K562 (cell line): ENCODE results near the gene PTPRM. TPM values are rescaled to one million over a fixed set of nuclear protein-coding genes. Genes with fewer than 3 reads are reported as not detected.

ENCODE experiments used
- ATAC-seq: fragments of 200-7000 bp; cut with Tn5 transposase; 3 replicates; pipeline ENCODE4 v1.9.1; 2020; ENCODE audit warnings: moderate library complexity
- BruUV-seq: library from RNA; stranded (reverse); fragments of 400-500 nt; replicated peaks from 2 replicates; lab custom pipeline; 2021; lab: Mats Ljungman, UMichigan
- CTCF ChIA-PET: fragments of 300-600 bp; formaldehyde crosslinking; extraction: SDS; loops from one replicate; lab custom pipeline; 2021; ENCODE audit warnings: low intra/inter-chr PET ratio; lab: Yijun Ruan, JAX
- POLR2A ChIA-PET: fragments of 300-600, 350-650 bp; sonication (Branson Sonifier 250); formaldehyde crosslinking; extraction: SDS; loops from one replicate; lab custom pipeline; 2021; ENCODE audit warnings: antibody characterized with exemption, inconsistent platforms; lab: Yijun Ruan, JAX
- DNase-seq, 4 experiments: peaks; one replicate each; pipeline versions ENCODE4 v3.0.0 to v3.0.0-alpha.2; 2011 to 2018; ENCODE audit warnings: low spot score in 3 of 4, mixed read lengths in 3 of 4; ENCODE audit errors: extremely low read depth in 1 of 4
- FAIRE-seq: peaks from 2 replicates; lab custom pipeline; 2011; peaks lifted over from hg19 to GRCh38; lab: Jason Lieb, UNC
- H2AFZ ChIP-seq: 2 replicates; pipeline ENCODE4 v1.6.0; 2011; ENCODE audit warnings: low read depth, low read length, control low read depth, inconsistent platforms
- H3K27ac ChIP-seq: fragments of 200-600 bp; 3 replicates; pipeline ENCODE4 v1.8.0; 2011; ENCODE audit warnings: low read depth, mild to moderate bottlenecking, control low read depth, inconsistent platforms, low read length, moderate library complexity, mixed read lengths; ENCODE audit errors: extremely low read depth
- H3K27me3 ChIP-seq, 2 experiments: fragments of 300-600 bp in 1 of 2; 2 replicates in 1 of 2; 3 replicates in 1 of 2; pipeline versions ENCODE4 v1.6.0 to v1.8.0; 2011; ENCODE audit warnings: inconsistent platforms in 2 of 2, low read length in 2 of 2, mild to moderate bottlenecking in 1 of 2, mixed read lengths in 1 of 2, moderate library complexity in 1 of 2; ENCODE audit not compliant: control insufficient read depth in 2 of 2, insufficient read depth in 2 of 2
- H3K36me3 ChIP-seq: fragments of 300-600 bp; 3 replicates; pipeline ENCODE4 v1.8.0; 2011; ENCODE audit warnings: mild to moderate bottlenecking, low read length, inconsistent platforms; ENCODE audit not compliant: control insufficient read depth, insufficient read depth
- H3K4me1 ChIP-seq, 2 experiments: fragments of 200-600 bp in 1 of 2; replicated peaks in 1 of 2; 2 replicates in 1 of 2; 3 replicates in 1 of 2; pipeline versions ENCODE4 v1.5.1 to v1.8.0; 2011; ENCODE audit warnings: inconsistent platforms in 2 of 2, low read length in 2 of 2, mild to moderate bottlenecking in 1 of 2, mixed read lengths in 1 of 2, moderate library complexity in 1 of 2; ENCODE audit not compliant: control insufficient read depth in 2 of 2, insufficient read depth in 2 of 2
- H3K4me2 ChIP-seq: 2 replicates; pipeline ENCODE4 v1.6.1; 2011; ENCODE audit warnings: low read length, control low read depth, inconsistent platforms, mixed read lengths; ENCODE audit not compliant: insufficient read depth
- H3K4me3 ChIP-seq: fragments of 200-600 bp; sonication (generic), shearing (Covaris generic); 2 replicates; pipeline ENCODE4 v1.5.1; 2016; ENCODE audit warnings: control low read depth, inconsistent platforms
- H3K79me2 ChIP-seq: fragments of 200-600 bp; 3 replicates; pipeline ENCODE4 v1.8.0; 2011; ENCODE audit warnings: low read length, inconsistent platforms; ENCODE audit not compliant: control insufficient read depth, insufficient read depth
- H3K9ac ChIP-seq, 2 experiments: 2 replicates each; pipeline versions ENCODE4 v1.6.0 to v1.6.1; 2011; ENCODE audit warnings: low read depth in 2 of 2, low read length in 2 of 2, control low read depth in 1 of 2, inconsistent platforms in 1 of 2, mild to moderate bottlenecking in 1 of 2, mixed read lengths in 1 of 2; ENCODE audit not compliant: insufficient read depth in 1 of 2
- H3K9me1 ChIP-seq: one replicate; pipeline ENCODE4 v1.6.0; 2011; ENCODE audit warnings: inconsistent platforms, mild to moderate bottlenecking, low read length, moderate library complexity; ENCODE audit not compliant: control insufficient read depth, insufficient read depth
- H3K9me3 ChIP-seq: replicated peaks from 2 replicates; pipeline ENCODE4 v1.5.1; 2011; ENCODE audit warnings: low read depth, low read length, inconsistent platforms; ENCODE audit not compliant: control insufficient read depth, insufficient read depth
- H4K20me1 ChIP-seq: replicated peaks from 2 replicates; pipeline ENCODE4 v1.6.1; 2011; ENCODE audit warnings: low read length, inconsistent platforms, mixed read lengths; ENCODE audit not compliant: control insufficient read depth, insufficient read depth
- CXXC5 ChIP-seq: fragments of 250-450 bp; sonication (Bioruptor Pico); IDR thresholded peaks from 2 replicates; pipeline ENCODE4 v1.8.0; 2022; ENCODE audit warnings: inconsistent platforms, mild to moderate bottlenecking, moderate library complexity
- PHF20 ChIP-seq: fragments of 450-650 bp; IDR thresholded peaks from 2 replicates; pipeline ENCODE4 v1.6.1; 2018; ENCODE audit not compliant: partially characterized antibody
- SMARCA5 ChIP-seq: fragments of 450-650 bp; IDR thresholded peaks from 2 replicates; pipeline ENCODE4 v1.6.1; 2016
- WGBS: fragments of 100-300 bp; shearing (Covaris generic); methylation state at CpG from one replicate; pipeline ENCODE4 v1.1.6; 2016; ENCODE audit warnings: low coverage, mixed read lengths; ENCODE audit not compliant: insufficient coverage; ENCODE audit errors: missing lambda C conversion rate; 5-methylcytosine and 5-hydroxymethylcytosine counted together
- in situ Hi-C: fragments of 300-500 bp; cut with MboI; formaldehyde crosslinking; loops from 4 replicates; pipeline ENCODE4 v1.15.0; 2018; ENCODE audit warnings: inconsistent platforms, mixed read lengths
- intact Hi-C: fragments of 100-400 bp; cut with micrococcal nuclease; formaldehyde crosslinking; loops from 2 replicates; pipeline ENCODE4 v1.14.2; 2022
- polyA plus RNA-seq, 8 experiments: library from polyadenylated mRNA; depleted of rRNA in 4 of 8; stranded (reverse) in 5 of 8; unstranded in 3 of 8; fragments of >200 nt; fragmentation: Nextera tagmentation in 2 of 8; fragmentation: Illumina TruSeq in 1 of 8; extraction: Ambion mirVana in 2 of 8; extraction: Trizol in 1 of 8; gene quantifications; 2 replicates each; pipeline versions ENCODE4 v1.2.1 to v1.2.3, GENCODE V29; 2011 to 2014; ENCODE audit warnings: inconsistent platforms in 1 of 8, missing spikeins in 1 of 8
- total RNA-seq, 7 experiments: library from RNA; depleted of rRNA in 6 of 7; stranded (reverse); fragments of >200 nt in 6 of 7; fragmentation: Illumina TruSeq in 2 of 7; extraction: Trizol in 2 of 7; gene quantifications; 2 replicates each; pipeline versions ENCODE4 v1.2.1 to v1.2.3, GENCODE V29; 2011 to 2021; ENCODE audit warnings: low replicate concordance in 1 of 7
- TF ChIP-seq, protein P1 (sequence below): fragments of 450-650 bp; IDR thresholded peaks from 2 replicates; pipeline ENCODE4 v1.6.1; 2017; ENCODE audit warnings: antibody characterized with exemption
- TF ChIP-seq, protein P2 (sequence below): sonication (generic); formaldehyde crosslinking; IDR thresholded peaks from 2 replicates; pipeline ENCODE4 v1.8.0; 2022; ENCODE audit warnings: mild to moderate bottlenecking, missing genetic modification reagents, borderline replicate concordance

The PTPRM gene
- total and polyA plus RNA-seq, 9 of the 15 experiments (the other 6 are each of a cell fraction or from before 2014, with no cell fraction given), result 0.03 to 0.16 (median 0.08) TPM; not detected in 3

DNA sequence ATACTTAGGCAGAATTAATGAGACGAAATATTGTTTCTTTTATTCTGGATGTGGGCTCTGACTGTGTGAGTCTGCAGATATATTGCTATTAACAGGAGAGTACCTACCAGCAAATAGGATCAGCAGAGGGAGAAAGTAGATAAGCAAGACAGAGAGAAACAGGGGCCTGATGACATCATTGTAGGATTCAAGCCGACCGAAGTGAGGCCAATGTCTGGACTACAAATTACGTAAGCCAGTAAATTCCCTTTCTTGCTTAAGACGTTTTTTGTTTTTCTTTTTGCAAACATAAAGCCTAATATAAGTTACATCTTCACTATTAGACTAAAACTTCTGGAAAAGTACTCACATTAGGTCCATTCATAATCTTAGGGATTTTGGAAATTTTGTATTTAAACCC, 21.4 kb upstream of the PTPRM start (continued):
- TF ChIP-seq, protein P1, sequence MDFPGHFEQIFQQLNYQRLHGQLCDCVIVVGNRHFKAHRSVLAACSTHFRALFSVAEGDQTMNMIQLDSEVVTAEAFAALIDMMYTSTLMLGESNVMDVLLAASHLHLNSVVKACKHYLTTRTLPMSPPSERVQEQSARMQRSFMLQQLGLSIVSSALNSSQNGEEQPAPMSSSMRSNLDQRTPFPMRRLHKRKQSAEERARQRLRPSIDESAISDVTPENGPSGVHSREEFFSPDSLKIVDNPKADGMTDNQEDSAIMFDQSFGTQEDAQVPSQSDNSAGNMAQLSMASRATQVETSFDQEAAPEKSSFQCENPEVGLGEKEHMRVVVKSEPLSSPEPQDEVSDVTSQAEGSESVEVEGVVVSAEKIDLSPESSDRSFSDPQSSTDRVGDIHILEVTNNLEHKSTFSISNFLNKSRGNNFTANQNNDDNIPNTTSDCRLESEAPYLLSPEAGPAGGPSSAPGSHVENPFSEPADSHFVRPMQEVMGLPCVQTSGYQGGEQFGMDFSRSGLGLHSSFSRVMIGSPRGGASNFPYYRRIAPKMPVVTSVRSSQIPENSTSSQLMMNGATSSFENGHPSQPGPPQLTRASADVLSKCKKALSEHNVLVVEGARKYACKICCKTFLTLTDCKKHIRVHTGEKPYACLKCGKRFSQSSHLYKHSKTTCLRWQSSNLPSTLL, result peak; percentile 81; the same call in 1 of the 2 replicates
- TF ChIP-seq SMARCA5, result no peak

DNA sequence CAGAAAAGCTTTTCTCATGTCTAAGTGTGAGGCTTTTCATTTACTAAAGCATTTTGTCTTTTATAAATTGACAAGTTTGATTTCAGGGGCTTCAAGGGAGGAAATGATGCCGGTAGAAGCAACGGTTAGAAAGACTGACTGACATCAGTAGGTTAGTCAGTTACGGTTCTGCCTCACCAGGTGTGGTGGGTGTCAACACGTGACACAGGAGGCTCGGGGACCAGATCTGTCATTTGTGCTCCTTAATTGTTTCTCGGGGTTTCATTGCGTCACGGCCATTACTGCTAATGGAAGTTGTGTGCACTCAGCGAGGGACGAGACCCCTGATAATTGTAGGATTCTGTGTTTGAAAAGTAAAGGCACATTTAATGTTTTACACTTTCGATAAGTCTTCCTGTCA, 18.9 kb upstream of the PTPRM start:
- Histone ChIP-seq H3K4me1 (no peaks in the 10 kb centered on the region), H2AFZ (no peak overlapping the region), H3K27ac (no peak overlapping the region), H3K9me1 (no peaks in the 10 kb centered on the region), H3K27me3 (no peaks in the 10 kb centered on the region), H3K36me3 (no peaks in the 10 kb centered on the region), H3K4me3 (no peak overlapping the region), H3K79me2 (no peaks in the 10 kb centered on the region), H3K9me3 (no peaks in the 10 kb centered on the region), H3K4me2 (no peak overlapping the region), H3K9ac (no peak overlapping the region), H4K20me1 (no peaks in the 10 kb centered on the region)
- no peak for ATAC-seq
- no TSS peak for BruUV-seq
- WGBS, result under 1% methylated on average over 11 of the region's 11 CpGs
- intact Hi-C loops (no loop called here), in situ Hi-C loops (no loop called here)
- no peak for FAIRE-seq
- no peak for DNase-seq
- POLR2A ChIA-PET, result no interaction called here
- CTCF ChIA-PET, result no interaction called here
- TF ChIP-seq PHF20 (no peak), CXXC5 (CRISPR knock-in tag) (no peak)
- TF ChIP-seq, protein P2, sequence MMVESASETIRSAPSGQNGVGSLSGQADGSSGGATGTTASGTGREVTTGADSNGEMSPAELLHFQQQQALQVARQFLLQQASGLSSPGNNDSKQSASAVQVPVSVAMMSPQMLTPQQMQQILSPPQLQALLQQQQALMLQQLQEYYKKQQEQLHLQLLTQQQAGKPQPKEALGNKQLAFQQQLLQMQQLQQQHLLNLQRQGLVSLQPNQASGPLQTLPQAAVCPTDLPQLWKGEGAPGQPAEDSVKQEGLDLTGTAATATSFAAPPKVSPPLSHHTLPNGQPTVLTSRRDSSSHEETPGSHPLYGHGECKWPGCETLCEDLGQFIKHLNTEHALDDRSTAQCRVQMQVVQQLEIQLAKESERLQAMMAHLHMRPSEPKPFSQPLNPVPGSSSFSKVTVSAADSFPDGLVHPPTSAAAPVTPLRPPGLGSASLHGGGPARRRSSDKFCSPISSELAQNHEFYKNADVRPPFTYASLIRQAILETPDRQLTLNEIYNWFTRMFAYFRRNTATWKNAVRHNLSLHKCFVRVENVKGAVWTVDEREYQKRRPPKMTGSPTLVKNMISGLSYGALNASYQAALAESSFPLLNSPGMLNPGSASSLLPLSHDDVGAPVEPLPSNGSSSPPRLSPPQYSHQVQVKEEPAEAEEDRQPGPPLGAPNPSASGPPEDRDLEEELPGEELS, result no peak
